Suppressor macrophage treated with lipopolysaccharide for 4 hours (primary cell): Measurements from ENCODE around the gene CDC42.

ENCODE experiments used
- DNase-seq: peaks from one replicate; pipeline ENCODE4 v3.0.0-alpha.2; 2020

The CDC42 gene

DNA sequence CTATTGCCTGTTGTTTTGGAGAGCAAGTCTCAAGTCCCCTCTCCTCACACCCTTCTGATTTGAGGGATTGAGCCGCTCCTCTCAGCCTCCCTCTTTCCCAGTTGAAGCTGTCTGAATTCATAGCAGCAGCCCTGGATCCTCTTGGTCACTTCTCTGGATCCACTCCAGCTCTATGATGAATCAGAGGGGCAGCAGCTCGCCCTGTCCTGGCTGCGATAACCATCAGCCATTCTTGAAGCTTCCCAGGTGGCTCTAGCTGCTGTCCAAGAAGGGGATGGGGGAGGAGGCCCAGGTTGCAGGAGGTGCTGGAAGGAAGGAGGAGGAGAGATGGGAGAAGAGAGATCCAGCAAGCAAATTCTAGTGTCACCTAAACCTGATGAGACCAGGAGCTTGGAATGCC is 59.1 kb downstream of the CDC42 start:
- DNase-seq, result no peak

DNA sequence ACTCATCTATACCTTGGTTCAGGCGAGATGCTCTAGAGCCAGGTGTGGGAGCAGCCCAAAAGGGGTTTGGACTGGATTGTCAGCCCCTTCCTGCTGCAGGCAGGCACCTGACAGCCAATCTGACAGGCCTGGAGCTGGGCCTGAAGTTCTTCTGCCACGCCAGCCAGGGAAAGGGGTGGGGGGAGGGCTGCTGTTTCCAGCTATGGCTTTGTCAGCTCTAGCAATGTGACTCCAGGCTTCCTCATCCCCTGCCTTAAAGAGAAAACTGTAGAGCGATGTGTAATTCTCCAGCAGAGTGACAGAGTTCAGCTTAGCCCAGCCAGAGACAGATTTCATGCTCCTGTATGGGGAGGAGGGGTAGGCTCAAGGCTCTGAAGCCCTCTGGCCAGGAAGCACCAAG is 60.0 kb downstream of the CDC42 start:
- no peak for DNase-seq

DNA sequence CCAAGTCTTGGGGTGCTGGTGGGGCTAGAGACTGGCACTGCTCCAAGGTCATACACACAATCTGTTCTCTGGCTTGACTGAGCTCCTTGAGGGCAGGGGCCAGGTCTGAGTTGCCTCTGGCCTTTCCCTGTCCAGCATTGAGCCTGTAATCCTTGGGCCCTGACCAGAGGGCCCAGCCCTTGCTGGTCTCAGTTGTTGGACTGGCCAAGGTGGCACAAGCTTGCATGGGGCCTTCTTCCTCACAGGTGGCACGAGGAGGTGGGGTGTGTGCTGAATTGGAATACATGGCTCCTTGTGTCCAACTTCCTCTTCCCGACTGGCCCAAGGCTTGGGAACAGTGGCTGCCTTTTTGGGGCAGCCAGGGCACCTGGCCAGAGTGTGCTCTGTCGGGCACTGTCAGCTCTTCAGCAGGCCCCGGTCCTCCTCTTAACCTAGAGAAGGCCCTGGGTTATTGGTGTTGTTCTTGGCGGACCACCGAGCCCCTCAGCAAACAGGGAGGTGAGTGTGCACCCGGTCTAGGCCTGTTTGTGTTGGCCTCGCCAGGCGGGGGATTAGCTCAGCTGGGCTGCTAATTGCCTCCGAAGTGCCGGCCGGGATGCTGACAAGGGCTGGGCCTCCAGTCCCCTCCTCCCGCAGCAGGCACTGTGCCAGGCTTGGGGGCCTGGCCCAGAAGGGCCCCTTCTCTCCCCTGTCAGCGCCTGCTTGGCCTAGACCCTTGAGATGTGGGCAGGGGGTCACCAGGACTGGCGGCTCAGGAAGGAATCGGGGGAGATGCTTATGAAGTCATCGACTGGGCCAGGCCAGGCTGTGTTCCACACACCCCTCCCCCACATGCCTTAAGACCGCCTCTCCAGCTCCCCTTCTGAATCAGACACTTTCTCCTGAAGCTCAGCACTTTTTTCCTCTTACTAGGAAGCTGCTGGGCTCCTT is 61.8 kb downstream of the CDC42 start:
- no peak for DNase-seq

DNA sequence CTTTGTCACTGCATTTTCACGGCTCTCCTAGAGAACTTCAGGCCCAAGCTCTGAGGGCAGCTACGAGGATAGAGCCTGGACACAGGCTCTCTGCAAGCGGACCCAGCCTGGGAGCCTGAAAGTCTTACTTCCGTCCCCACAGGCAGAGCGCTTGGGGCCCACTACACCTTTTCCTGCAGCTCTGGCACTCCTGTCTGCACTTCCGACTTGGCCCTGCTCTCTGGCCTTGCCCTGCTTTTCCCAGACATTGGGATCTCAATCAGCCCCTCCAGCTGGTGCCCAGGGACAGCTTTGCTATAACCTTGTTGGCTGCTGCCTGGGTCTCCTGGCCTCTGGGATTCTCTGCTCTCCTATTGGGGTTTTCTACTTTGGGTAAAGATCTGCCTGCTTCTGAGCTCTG is 62.8 kb downstream of the CDC42 start:
- no peak for DNase-seq

DNA sequence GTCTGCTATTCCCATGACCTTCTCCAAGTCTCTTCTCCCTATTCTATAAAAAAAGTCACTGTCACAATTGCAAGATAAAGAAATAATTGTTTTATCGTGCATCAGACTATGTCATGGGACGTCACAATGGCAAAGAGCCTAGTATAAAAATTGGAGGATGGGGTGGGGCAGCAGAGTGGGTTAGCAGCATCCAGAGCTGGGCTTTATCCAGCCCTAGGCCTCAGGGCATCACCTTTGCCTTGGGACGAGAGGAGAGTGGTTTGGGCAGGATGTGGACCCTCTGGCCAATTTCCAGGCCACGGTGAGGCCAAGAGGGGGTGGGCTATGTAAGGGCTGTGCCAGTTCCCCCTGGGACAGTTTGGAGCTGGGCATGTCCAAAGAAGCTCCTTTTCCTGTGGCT is 64.7 kb downstream of the CDC42 start:
- DNase-seq, result no peak

DNA sequence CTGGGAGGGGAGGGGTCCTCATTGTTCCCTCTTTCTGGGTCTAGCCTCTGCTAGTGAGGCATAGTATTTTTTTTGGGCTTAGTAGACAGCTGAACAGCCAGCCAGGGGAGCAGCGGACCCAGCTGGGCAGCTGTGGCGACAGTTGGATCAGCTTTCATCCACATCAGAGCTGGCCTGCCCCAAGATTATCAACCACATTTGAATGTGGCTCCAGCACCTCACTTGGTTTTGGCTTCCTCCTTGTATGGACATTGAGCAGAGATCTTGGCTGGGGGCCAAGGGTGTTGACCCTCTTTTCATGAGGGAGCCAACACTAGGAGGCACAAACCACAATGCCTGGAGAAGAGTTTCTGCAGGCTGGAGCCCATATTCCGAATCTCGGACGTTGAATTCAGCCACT is 65.3 kb downstream of the CDC42 start:
- no peak for DNase-seq

DNA sequence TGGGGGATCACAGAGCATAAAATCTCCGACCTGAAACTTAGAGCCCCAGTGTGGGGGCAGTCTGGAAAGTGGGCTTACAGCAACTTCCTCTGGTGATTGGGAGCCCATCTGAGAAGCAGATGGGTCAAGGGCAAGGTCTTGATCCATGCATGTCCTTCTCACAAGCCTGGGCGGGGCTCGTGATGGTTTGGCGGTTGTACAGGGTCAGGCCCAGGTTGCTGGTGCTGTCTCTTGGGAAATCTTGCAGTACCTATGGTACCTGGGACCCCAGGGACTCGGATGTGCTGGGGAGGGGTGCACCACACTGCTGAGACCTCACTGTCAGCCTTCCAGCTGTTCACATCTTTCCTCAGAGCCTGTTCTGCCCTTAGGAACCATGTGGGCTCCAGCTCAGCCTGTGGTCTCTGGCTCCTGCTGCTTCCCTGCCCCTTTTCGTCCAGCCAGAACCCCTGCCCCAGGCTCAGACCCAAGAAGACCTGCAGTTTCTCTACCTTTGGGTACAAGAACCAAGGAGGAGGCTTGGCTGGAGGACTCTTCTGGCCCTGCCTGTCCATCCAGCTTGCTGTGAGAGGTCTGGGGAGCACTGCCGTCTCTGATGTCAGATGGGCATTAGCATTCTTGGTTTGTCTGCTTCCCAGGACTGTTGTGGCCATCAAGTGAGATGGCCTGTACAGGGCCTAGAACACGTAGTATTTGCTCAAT is 65.9 kb downstream of the CDC42 start:
- DNase-seq, result no peak

DNA sequence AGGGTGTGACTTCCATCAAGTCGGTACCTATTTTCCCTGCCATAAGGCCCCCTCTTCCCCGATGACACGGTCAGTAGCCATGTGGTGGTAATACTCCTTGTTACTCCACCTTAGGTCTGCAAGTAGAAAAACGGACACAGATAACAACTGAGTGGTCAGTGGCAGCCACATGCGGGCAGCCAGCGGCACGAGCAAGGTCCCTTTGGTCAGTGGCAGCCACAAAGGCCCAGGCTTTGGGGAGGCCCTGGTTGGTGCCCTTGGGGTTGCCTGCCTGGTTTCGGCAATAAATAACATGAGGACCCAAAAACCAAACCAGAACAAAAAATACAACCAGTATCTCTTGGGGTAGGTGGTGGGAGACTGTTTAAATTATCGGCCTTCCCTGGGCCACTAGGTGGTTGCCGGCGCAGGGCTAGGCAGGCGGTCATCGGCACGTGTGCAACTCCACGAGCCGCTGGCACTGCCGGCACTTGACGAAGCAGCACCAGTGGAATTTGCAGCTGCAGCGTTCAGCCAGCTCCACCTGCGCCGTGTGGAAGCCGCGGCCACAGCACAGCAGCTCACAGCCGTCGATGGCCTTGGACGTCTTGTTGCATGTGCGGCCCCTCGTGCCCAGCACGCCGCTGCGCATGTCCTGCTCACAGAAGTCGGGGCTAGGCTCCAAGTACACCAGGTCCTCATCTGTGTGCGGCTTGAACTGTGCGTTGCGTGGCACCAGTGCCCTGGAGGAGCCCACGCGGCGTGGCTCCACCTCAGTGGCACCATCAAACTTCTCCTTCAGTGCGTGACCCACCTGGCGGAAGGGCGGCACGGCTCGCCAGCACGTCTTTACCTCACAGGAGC is 67.3 kb downstream of the CDC42 start:
- DNase-seq, result no peak

DNA sequence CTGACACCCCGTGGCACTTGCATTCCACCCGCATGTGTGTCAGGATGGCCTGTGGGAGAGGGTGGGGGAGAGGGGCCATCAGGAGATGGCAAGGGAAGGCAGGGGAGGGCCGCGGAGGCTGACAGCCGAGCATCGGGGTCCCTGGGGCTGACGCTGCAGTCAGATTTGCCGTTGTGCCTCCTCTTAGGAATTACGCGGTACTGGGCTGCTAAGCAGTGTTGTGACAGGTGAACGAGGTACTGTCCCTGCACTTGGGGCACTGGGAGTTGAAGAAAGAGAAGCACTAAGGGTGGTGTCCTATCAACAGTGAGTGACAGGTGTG is 67.9 kb downstream of the CDC42 start:
- no peak for DNase-seq

DNA sequence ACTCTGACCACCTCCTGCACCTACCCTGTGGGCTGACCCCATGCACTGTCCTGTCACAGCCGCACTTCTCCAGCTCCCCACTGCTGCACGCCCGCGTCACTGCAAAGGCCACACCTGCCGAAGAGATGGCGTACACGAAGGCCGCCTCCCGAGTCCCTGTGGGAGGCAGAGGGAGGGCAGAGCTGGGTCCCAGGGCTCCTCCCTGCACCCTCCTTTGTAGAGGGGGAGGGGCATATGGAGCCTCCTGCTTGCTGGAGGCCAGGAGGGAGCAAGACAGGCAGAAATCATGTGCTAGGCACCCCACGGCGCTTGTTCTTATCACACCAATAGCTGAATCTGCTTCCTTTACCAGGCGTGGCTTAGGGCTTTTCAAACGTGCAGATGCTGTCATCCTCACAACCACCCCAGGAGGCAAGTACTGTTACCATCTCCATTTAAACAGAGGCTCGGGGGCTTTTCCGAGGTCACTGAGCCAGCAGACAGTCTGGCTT is 69.0 kb downstream of the CDC42 start:
- DNase-seq, result no peak

DNA sequence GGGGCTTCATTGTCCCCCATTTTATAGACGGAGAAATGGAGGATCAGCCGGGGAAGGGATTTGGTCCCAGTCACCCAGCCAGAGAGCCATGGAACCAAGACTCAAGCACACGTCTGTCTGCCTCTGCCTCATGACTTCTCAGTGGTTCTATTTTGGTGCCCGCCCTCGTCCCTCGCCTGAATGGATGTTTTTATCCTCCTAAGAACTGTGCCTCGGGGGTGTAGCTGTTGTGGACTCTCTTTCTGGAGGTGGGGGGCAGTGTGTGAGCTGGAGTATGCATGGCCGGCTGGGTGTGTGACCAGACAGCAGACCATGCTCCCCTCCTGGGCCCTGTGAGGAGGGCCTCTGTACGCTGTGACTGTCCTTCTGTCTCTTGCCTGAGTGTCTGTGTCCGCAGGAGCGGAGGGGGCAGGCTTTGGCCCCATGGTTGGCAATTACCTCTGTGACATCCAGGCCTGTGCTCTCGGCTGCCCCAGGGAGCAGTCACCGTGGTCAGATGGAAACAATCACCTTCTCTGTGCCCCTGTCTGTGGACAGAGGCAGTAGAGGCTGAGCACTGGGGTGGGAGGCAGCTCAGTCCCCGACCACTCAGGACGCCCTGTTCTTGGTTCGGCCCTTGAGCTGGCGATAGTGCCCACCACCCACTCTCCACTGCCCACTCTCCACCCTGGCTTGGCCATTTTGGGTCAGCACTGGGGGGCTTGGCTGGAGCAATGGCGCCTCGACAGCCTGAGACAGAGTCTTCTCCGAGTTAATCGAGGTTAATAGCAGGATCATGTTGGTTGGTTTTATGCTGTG is 70.0 kb downstream of the CDC42 start:
- no peak for DNase-seq

DNA sequence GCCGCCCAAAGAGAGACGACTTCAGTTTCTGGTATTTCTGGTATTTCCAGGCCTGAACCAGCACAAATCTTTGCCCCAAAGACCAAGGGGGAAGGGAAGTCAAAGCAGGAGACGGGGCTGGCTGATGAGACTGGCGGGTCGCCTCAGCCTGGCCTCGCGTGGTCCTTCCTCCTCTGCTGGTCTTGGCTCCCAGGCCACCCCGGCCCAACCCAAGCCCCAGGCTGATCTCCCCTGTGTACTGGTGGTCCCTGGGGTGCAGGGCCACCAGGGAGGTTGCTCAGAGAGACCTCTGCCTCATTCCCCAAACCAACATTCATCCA is 70.5 kb downstream of the CDC42 start:
- no peak for DNase-seq

DNA sequence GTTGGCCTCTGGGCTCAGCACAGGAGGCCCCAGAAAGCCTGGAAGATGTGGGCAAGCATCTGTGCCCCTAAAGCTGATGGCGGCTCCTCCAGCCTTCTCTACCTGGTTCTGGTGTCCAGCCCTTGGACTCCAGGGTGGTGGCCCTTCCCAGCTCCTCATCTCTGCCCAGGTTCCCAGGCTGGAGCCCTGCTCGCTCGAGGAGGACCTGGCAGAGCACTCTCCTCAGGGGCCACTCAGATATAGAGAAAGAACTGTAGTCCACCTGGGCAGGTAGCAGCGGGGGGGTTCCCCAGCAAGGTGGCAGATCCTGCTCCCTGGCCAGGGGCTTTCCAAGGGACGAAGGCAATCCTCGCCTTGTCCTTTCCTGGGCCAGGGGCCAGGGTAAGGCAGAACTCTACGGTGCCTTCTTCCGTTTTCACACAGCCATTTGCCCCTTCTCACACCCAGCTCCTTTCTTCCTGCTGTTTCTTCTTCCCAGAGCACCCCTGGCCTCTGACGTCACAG is 71.4 kb downstream of the CDC42 start:
- no peak for DNase-seq

DNA sequence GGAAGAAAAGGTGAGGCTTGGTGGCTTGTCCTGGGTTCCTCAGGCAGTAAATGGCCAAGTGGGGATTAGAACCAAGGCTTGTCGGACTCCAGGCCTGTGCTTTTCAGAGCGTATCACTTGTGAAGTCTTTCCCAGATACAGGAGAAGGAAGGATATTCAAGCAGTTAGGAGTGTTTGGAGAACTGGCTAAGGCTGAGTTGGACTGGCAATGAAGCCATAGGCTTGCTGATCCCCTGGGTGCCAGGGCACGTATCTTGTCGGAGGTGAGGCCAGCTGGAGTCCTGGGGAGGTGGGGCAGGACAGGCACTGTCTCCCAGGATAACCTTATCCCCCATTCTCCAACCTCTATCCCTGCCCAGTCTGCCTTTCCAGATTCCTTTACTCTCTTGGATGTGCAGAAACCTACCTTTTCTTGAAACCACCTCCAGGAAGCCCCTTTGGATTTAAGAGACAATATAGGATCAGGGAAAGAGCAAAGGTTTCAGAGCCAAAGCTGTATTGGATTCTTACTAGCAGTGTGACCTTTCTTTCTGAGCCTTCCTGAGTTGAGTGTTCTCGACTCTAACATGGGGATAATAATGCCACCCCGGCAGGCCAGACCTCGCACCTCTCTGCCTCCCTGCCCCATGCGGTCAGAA is 72.2 kb downstream of the CDC42 start:
- no peak for DNase-seq

DNA sequence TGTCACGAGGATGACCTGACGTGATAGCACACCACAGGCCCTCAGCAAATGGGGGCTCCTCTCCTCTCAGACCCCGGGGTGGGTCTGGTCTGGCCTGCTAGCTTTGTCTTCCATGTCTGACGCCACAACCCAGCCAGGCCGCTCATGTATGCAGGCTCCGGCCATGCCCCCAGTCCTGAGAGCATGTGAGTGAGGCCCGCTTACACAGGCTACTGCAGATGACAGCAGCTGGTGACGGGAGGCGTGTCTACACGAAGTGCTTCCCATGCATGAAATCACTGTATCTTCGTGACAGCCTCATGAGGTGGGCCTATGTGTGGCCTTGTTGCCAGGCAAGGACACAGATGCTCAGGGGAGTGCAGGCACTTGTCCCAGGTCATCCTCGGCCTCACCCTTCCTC is 74.0 kb downstream of the CDC42 start:
- no peak for DNase-seq

DNA sequence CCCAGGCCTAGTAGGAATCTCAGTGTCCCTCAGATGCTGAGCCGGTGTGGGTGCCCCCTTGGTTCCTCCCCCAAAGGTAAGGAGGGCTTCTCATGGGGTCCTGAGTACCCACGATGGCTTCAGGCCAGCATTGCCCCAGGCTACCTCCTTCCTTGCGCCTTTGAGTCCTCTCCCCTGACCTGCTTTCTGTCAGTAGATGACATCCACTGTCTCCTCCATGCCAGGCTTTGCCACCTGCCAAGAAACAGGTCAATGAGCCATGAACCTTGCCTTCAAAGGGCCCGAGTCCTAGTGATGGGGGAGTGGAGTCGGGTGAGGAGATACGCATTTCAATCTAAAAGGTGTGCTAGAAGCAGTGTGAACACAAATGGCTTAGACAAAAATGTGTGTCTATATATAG is 74.7 kb downstream of the CDC42 start:
- no peak for DNase-seq

DNA sequence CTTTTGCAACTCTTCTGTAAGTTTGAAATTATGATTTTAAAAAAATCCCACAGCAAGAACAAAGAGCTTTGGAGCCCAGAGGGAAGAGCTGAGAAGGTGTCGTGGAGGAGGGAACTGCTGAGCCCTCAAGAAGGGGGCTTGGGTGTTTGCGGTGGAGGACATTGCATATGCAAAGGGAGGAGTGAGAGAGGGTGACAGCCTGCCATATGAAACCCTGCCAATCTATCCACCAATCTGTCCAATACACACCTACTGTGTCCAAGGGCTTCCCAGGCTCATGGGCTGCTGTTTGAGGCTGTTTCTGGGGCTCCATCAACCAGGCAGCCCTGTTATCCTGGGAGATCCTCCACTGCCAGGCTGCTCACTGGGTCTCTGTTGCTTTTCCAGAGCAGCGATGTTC is 75.2 kb downstream of the CDC42 start:
- DNase-seq, result no peak

DNA sequence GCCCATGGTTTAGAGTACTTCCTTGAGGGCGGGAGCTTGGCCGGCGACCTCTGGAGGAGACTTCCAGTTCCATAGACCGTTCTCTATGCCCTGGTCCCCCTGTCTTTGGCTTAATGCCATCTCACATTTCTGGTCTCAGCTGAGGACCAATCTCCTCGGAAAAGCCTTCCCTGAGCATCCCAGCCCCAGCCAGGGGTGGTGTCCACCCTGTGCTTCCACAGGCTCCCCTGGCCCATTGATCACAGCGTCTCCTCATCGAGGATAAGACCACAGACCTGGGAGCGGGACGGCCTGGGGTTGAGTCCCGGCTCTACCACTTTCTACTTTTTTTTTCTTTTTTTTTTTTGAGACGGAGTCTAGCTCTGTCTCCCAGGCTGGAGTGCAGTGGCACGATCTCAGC is 75.9 kb downstream of the CDC42 start:
- DNase-seq, result no peak

DNA sequence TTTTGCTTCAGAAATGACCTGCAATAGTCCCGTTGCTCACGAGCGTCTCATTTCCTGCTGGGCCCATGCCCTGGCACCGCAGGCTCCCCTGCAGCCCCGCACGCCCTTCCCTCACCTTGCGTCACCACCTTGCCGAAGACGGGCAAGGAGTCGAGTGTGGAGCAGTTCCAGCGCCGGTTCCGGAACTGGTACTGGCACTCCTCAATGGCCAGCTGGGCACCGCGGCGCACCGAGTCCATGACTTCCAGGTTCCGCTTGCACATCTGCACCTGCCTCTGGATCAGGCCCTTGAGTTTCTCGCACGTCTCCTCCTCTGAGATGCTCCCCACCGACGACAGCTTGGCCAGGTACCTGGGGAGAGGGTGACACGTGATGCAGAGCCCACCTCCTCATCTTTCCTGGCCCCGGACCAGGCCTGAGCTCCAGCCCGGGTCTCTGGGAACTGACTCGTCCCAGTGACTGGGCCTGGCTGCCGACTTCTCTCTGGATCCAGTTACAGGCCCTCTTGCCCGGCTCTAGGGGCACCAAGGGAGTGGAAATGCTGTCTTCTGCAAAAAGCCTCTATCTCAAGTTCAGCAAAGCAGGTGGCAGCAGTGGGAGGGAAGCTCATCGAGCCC is 77.1 kb downstream of the CDC42 start:
- DNase-seq, result no peak

DNA sequence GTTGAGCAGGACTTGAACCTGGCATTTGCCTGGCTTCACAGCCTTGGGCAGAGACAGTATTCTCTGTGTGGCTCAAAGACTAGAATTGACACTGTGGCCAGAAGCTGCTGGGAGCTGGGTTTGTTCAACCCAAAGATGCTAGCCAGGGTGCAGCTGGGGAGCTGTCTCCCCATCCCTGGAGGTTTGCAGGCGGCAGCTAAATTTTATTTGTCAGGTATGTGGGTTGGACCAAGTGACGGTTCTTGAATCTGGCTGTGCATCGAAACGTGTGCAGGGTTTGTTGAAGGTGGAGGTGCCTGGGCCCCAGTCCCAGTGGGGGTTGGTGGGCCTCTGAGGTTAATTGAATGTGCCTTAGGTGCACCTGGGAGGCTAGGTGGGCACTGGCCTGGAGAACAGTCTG is 78.6 kb downstream of the CDC42 start:
- DNase-seq, result no peak

DNA sequence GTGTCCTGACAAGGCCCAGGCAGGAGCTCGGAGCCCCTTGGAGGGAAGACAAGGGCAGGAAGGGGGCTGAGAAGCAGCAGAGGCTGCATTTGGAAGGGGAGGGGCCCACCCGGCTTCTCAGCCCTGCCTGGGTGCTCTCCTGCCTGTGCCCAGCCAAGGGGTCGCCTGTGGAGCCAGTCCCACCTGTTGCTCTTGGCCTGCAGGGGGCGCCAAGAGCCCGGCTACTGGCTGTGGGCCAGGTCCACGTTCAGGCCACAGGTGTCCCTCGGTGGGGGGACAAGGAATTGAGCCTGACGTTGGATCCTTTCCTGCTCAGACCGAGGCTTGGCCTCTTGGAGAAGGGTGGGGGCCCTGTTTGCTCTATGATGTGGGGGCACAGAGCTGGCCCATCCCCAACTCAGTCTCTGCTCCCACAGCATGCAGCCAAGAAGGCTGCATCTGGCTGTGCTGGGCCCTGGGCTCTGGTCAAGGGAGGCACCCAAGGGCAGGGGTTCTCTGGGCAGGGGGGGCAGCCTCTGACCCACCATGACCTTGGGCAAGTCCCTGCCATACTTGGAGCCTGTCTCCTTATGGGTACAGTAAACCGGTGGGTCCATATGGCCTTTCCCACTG is 79.5 kb downstream of the CDC42 start:
- DNase-seq, result peak; percentile 39
